ENCODE results near the gene RNF207. TPM values are rescaled to one million over a fixed set of nuclear protein-coding genes. Genes with fewer than 3 reads are reported as not detected.

RNF207 gene
- total RNA-seq, 1 experiment from 2014 or later: 115 TPM

GRCh38 chr1:6239213-6239752 is 33.4 kb downstream of the RNF207 start:
- ChIA-PET POLR2A (no interaction called here), CTCF (interaction anchor here (0.6 kb wide), 3 partner anchors 10 to 198 kb away, joined by 3 read pairs; no protein-coding TSS in a partner anchor)
- H3K36me3 ChIP-seq (ENCODE audit: control insufficient read depth, insufficient read depth, low read length): no peaks in the 10 kb centered on the region; the same call in 1 of the 2 replicates
- ATAC-seq: no peak
- H3K27me3 ChIP-seq (ENCODE audit: control insufficient read depth, insufficient read depth, low read length): no peaks in the 10 kb centered on the region; the same call in 1 of the 2 replicates
- no peaks in the 10 kb centered on the region for H3K9me3 ChIP-seq (ENCODE audit: control insufficient read depth, insufficient read depth, low read depth, low read length)
- no peak for TF ChIP-seq POLR2AphosphoS5 (IDR thresholded peaks at IDR 0.05; ENCODE audit: low read depth, low read length)
- TF ChIP-seq TCF7L2 (IDR thresholded peaks at IDR 0.05; ENCODE audit: low read depth, low read length): no peak
- H3K4me1 ChIP-seq (ENCODE audit: control insufficient read depth, insufficient read depth, low read length): peaks cover 3% of the 10 kb centered on the region
- in situ Hi-C loops (cut with HindIII; ENCODE audit: low pct_unique_long_range_greater_than_20kb, low sequenced_read_pairs) (no loop called here), intact Hi-C loops (cut with micrococcal nuclease; ENCODE audit: unreplicated experiment) (no loop called here)
- DNase-seq (ENCODE audit: low read depth, low spot score): no peak
- no peak overlapping the region for H3K27ac ChIP-seq (ENCODE audit: low read length)
- H3K4me3 ChIP-seq (ENCODE audit: low read depth in 2 of 2, low read length in 2 of 2): no peak overlapping the region
- no TSS peak for BruUV-seq (replicated peaks)

- Histone ChIP-seq H3K36me3 (ENCODE audit: control insufficient read depth, insufficient read depth, low read length) (no peaks in the 10 kb centered on the region; the same call in 1 of the 2 replicates), H3K9me3 (ENCODE audit: control insufficient read depth, insufficient read depth, low read depth, low read length) (no peaks in the 10 kb centered on the region), H3K27ac (ENCODE audit: low read length) (no peak overlapping the region), H3K27me3 (ENCODE audit: control insufficient read depth, insufficient read depth, low read length) (no peaks in the 10 kb centered on the region; the same call in 1 of the 2 replicates), H3K4me3 (ENCODE audit: low read depth in 2 of 2, low read length in 2 of 2) (no peak overlapping the region), H3K4me1 (ENCODE audit: control insufficient read depth, insufficient read depth, low read length) (no peaks in the 10 kb centered on the region)
- ChIA-PET POLR2A (no interaction called here), CTCF (interaction anchor here (0.6 kb wide), 1 partner anchor 163 kb away, joined by 11 read pairs; no protein-coding TSS in a partner anchor)
- BruUV-seq (replicated peaks): no TSS peak
- no peak for DNase-seq (ENCODE audit: low read depth, low spot score)
- in situ Hi-C loops (cut with HindIII; ENCODE audit: low pct_unique_long_range_greater_than_20kb, low sequenced_read_pairs) (no loop called here), intact Hi-C loops (cut with micrococcal nuclease; ENCODE audit: unreplicated experiment) (no loop called here)
- TF ChIP-seq REST (IDR thresholded peaks at IDR 0.05; ENCODE audit: insufficient read depth in 1 of 2, low read depth in 2 of 2, low read length in 1 of 2): no peak
- no peak for ATAC-seq
Measured at GRCh38 chr1:6239950-6240768, 34.2 kb downstream of the RNF207 start.

- intact Hi-C loops (cut with micrococcal nuclease; ENCODE audit: unreplicated experiment) (no loop called here), in situ Hi-C loops (cut with HindIII; ENCODE audit: low pct_unique_long_range_greater_than_20kb, low sequenced_read_pairs) (no loop called here)
- Histone ChIP-seq H3K27ac (ENCODE audit: low read length) (no peak overlapping the region), H3K4me3 (ENCODE audit: low read depth in 2 of 2, low read length in 2 of 2) (peak overlapping the region in 1 of 2 experiments; percentile 45; a peak in 2 of 4 replicates), H3K27me3 (ENCODE audit: control insufficient read depth, insufficient read depth, low read length) (no peaks in the 10 kb centered on the region; the same call in 1 of the 2 replicates), H3K9me3 (ENCODE audit: control insufficient read depth, insufficient read depth, low read depth, low read length) (no peaks in the 10 kb centered on the region), H3K36me3 (ENCODE audit: control insufficient read depth, insufficient read depth, low read length) (no peaks in the 10 kb centered on the region), H3K4me1 (ENCODE audit: control insufficient read depth, insufficient read depth, low read length) (peaks cover 3% of the 10 kb centered on the region)
- ChIA-PET POLR2A (no interaction called here), CTCF (interaction anchor here (0.6 to 0.7 kb wide), 2 partner anchors 162 to 207 kb away, joined by 3 read pairs; no protein-coding TSS in a partner anchor)
- ATAC-seq (no peak), DNase-seq (ENCODE audit: low read depth, low spot score) (no peak)
- BruUV-seq (replicated peaks): no TSS peak
- no peak for TF ChIP-seq TCF7L2 (IDR thresholded peaks at IDR 0.05; ENCODE audit: low read depth, low read length)
- no peak for TF ChIP-seq CTCF (IDR thresholded peaks at IDR 0.05)
- TF ChIP-seq REST (IDR thresholded peaks at IDR 0.05; ENCODE audit: insufficient read depth in 1 of 2, low read depth in 2 of 2, low read length in 1 of 2): no peak
- TF ChIP-seq POLR2AphosphoS5 (IDR thresholded peaks at IDR 0.05; ENCODE audit: low read depth, low read length): no peak
- no peak for TF ChIP-seq SIN3A (IDR thresholded peaks at IDR 0.05; ENCODE audit: borderline replicate concordance, insufficient read depth, low read depth, low read length)
Measured at GRCh38 chr1:6241107-6241886, 35.4 kb downstream of the RNF207 start.

Measured in Panc1 (cell line).